Activated CD8-positive, alpha-beta memory T cell treated with anti-CD3 and anti-CD28 coated beads for 4 hours (primary cell): Measurements from ENCODE around the gene CCDC9B.

Experiments
- DNase-seq, 2 donors: peaks; one replicate each; pipeline ENCODE4 v3.0.0-alpha.2; 2020; ENCODE audit warnings: low read depth in 2 of 2

CCDC9B gene

GRCh38 chr15:40293006-40293405 is 47.7 kb downstream of the CCDC9B start:
- DNase-seq = no peak

GRCh38 chr15:40292246-40292645 is 48.5 kb downstream of the CCDC9B start:
- DNase-seq = no peak

- no peak for DNase-seq
These were observed 49.7 kb downstream of the CCDC9B start for GRCh38 chr15:40290918-40291574.

GRCh38 chr15:40290545-40290917 is 50.2 kb downstream of the CCDC9B start:
- no peak for DNase-seq

GRCh38 chr15:40289140-40289775 is 51.5 kb downstream of the CCDC9B start:
- DNase-seq = no peak

GRCh38 chr15:40287968-40288367 is 52.8 kb downstream of the CCDC9B start:
- DNase-seq = no peak

- no peak for DNase-seq
These were observed 53.2 kb downstream of the CCDC9B start for GRCh38 chr15:40287505-40287904.

- no peak for DNase-seq
These were observed 53.9 kb downstream of the CCDC9B start for GRCh38 chr15:40286794-40287193.

- no peak for DNase-seq
These were observed 54.6 kb downstream of the CCDC9B start for GRCh38 chr15:40286061-40286532.

GRCh38 chr15:40285554-40286011 is 55.2 kb downstream of the CCDC9B start:
- no peak for DNase-seq

- DNase-seq = no peak
These were observed 55.6 kb downstream of the CCDC9B start for GRCh38 chr15:40285151-40285550.

- no peak for DNase-seq
These were observed 57.0 kb downstream of the CCDC9B start for GRCh38 chr15:40283615-40284300.

GRCh38 chr15:40282869-40283614 is 57.7 kb downstream of the CCDC9B start, which contains the start of gene ANKRD63:
Gene ANKRD63 (minus strand): TSS chr15:40283064. CDS start chr15:40282586, 478 bp downstream.
- DNase-seq = peak in 1 of 2 donors; percentile 13

GRCh38 chr15:40282147-40282868 is 58.4 kb downstream of the CCDC9B start:
- no peak for DNase-seq

- DNase-seq = no peak
These were observed 59.0 kb downstream of the CCDC9B start for GRCh38 chr15:40281801-40282146.
